GM12891 (cell line): ENCODE results near the gene CACNG1.

Experiments
- POLR2A ChIP-seq: IDR thresholded peaks from 2 replicates; pipeline ENCODE4 v1.6.1; 2011; ENCODE audit warnings: low read depth, low read length, control low read depth
- POLR2AphosphoS5 ChIP-seq: IDR thresholded peaks from 2 replicates; pipeline ENCODE4 v1.6.1; 2011; ENCODE audit warnings: low read depth, low read length, control low read depth

DNA sequence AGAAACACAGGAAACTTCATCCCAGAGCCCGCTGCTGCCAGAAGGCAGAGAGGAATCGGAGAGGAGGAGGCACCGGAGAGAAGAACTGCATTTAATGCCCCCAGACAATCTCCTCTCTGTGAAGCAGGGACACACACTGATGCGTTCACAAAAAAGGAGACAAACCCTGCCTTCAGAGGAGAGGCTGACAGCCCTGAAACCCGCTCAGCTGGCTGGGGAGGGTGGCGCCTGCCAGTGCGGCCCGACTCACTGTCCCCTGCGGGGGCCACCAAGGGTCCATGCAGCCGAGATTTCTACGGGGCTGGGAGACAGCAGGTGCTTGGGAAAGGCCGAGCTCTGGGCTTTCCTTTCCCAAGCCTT, 21.9 kb upstream of the CACNG1 start:
- TF ChIP-seq POLR2A (no peak), POLR2AphosphoS5 (no peak)
